ENCODE data around the gene TATDN2. TPM values are rescaled to one million over a fixed set of nuclear protein-coding genes. Genes with fewer than 3 reads are reported as not detected.

The TATDN2 gene
- total and polyA plus RNA-seq, 2 experiments from 2014 or later = 4.8 to 19.1 TPM

DNA sequence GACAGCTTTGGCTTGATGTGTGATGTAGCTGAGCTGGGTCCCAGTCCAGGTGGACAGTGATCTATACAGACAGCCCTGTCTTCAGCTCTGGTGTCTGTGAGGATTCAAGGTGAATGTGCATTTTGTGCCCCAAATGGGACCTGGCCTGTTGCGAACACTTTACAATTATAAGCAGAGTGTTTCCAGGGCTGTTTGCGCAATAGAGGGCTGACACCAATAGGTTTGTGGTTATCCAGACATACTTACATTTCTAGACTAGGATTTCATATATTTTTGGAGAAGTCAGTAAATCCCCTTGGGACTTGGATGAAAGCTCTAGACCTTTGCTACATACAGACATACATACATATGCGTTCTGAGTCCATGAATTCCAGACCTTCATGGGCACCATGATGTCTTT, 4.2 kb upstream of the TATDN2 start (continued):
- TF ChIP-seq ETS1 (IDR thresholded peaks at IDR 0.05) = no peak

- Mint-ChIP-seq H3K27me3 (ENCODE audit: insufficient read depth, low read depth, poor library complexity) (peaks cover 25% of the 10 kb centered on the region), H3K4me3 (no peak overlapping the region), H3K9me3 (peaks cover 43% of the 10 kb centered on the region), H3K36me3 (ENCODE audit: low read depth) (peaks cover 43% of the 10 kb centered on the region), H3K27ac (no peak overlapping the region), H3K4me1 (peaks cover 13% of the 10 kb centered on the region; the same call in 2 of the 3 replicates)
- Histone ChIP-seq H3K4me1 (ENCODE audit: insufficient read depth) (peaks cover 9% of the 10 kb centered on the region), H3K27ac (ENCODE audit: low read depth) (no peak overlapping the region), H4K20me1 (replicated peaks; ENCODE audit: insufficient read depth) (no peaks in the 10 kb centered on the region; the same call in 1 of the 2 replicates), H3K79me2 (replicated peaks; ENCODE audit: insufficient read depth) (peaks cover 10% of the 10 kb centered on the region), H3K27me3 (ENCODE audit: insufficient read depth) (peaks cover 8% of the 10 kb centered on the region; the same call in 1 of the 2 replicates), H3K4me2 (no peak overlapping the region), H3K36me3 (ENCODE audit: insufficient read depth) (peaks cover 11% of the 10 kb centered on the region; the same call in 1 of the 2 replicates), H2AFZ (no peak overlapping the region), H3F3A (replicated peaks; ENCODE audit: low read depth) (0 out of 2 replicates have a peak, but pooled peaks cover 4% of the 10 kb centered on the region), H3K4me3 (no peak overlapping the region), H3K9me2 (ENCODE audit: insufficient read depth) (no peaks in the 10 kb centered on the region)
- ATAC-seq (no peak), DNase-seq (ENCODE audit: low spot score) (no peak)
- TF ChIP-seq POLR2AphosphoS5 (IDR thresholded peaks at IDR 0.05; ENCODE audit: low read depth) (no peak), EZH2 (IDR thresholded peaks at IDR 0.05; ENCODE audit: low read depth, unreplicated experiment) (no peak), NANOG (IDR thresholded peaks at IDR 0.05; ENCODE audit: borderline replicate concordance) (no peak), EZH2phosphoT487 (IDR thresholded peaks at IDR 0.05; ENCODE audit: unreplicated experiment) (no peak), STAT1 (IDR thresholded peaks at IDR 0.05; ENCODE audit: unreplicated experiment) (no peak), ZNF114 (CRISPR knock-in tag; IDR thresholded peaks at IDR 0.05) (no peak), JUNB (IDR thresholded peaks at IDR 0.05; ENCODE audit: unreplicated experiment) (no peak), ZNF331 (CRISPR knock-in tag; IDR thresholded peaks at IDR 0.05; ENCODE audit: low read depth) (no peak), CREB1 (CRISPR knock-in tag; IDR thresholded peaks at IDR 0.05; ENCODE audit: low read depth) (no peak), REST (IDR thresholded peaks at IDR 0.05; ENCODE audit: unreplicated experiment) (no peak)
- TF ChIP-seq, protein P1, sequence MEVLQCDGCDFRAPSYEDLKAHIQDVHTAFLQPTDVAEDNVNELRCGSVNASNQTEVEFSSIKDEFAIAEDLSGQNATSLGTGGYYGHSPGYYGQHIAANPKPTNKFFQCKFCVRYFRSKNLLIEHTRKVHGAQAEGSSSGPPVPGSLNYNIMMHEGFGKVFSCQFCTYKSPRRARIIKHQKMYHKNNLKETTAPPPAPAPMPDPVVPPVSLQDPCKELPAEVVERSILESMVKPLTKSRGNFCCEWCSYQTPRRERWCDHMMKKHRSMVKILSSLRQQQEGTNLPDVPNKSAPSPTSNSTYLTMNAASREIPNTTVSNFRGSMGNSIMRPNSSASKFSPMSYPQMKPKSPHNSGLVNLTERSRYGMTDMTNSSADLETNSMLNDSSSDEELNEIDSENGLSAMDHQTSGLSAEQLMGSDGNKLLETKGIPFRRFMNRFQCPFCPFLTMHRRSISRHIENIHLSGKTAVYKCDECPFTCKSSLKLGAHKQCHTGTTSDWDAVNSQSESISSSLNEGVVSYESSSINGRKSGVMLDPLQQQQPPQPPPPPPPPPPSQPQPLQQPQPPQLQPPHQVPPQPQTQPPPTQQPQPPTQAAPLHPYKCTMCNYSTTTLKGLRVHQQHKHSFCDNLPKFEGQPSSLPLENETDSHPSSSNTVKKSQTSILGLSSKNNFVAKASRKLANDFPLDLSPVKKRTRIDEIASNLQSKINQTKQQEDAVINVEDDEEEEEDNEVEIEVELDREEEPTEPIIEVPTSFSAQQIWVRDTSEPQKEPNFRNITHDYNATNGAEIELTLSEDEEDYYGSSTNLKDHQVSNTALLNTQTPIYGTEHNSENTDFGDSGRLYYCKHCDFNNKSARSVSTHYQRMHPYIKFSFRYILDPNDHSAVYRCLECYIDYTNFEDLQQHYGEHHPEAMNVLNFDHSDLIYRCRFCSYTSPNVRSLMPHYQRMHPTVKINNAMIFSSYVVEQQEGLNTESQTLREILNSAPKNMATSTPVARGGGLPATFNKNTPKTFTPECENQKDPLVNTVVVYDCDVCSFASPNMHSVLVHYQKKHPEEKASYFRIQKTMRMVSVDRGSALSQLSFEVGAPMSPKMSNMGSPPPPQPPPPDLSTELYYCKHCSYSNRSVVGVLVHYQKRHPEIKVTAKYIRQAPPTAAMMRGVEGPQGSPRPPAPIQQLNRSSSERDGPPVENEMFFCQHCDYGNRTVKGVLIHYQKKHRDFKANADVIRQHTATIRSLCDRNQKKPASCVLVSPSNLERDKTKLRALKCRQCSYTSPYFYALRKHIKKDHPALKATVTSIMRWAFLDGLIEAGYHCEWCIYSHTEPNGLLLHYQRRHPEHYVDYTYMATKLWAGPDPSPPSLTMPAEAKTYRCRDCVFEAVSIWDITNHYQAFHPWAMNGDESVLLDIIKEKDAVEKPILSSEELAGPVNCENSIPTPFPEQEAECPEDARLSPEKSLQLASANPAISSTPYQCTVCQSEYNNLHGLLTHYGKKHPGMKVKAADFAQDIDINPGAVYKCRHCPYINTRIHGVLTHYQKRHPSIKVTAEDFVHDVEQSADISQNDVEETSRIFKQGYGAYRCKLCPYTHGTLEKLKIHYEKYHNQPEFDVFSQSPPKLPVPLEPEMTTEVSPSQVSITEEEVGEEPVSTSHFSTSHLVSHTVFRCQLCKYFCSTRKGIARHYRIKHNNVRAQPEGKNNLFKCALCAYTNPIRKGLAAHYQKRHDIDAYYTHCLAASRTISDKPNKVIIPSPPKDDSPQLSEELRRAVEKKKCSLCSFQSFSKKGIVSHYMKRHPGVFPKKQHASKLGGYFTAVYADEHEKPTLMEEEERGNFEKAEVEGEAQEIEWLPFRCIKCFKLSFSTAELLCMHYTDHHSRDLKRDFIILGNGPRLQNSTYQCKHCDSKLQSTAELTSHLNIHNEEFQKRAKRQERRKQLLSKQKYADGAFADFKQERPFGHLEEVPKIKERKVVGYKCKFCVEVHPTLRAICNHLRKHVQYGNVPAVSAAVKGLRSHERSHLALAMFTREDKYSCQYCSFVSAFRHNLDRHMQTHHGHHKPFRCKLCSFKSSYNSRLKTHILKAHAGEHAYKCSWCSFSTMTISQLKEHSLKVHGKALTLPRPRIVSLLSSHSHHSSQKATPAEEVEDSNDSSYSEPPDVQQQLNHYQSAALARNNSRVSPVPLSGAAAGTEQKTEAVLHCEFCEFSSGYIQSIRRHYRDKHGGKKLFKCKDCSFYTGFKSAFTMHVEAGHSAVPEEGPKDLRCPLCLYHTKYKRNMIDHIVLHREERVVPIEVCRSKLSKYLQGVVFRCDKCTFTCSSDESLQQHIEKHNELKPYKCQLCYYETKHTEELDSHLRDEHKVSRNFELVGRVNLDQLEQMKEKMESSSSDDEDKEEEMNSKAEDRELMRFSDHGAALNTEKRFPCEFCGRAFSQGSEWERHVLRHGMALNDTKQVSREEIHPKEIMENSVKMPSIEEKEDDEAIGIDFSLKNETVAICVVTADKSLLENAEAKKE (CRISPR knock-in tag; IDR thresholded peaks at IDR 0.05) = no peak
- TF ChIP-seq, protein P2, sequence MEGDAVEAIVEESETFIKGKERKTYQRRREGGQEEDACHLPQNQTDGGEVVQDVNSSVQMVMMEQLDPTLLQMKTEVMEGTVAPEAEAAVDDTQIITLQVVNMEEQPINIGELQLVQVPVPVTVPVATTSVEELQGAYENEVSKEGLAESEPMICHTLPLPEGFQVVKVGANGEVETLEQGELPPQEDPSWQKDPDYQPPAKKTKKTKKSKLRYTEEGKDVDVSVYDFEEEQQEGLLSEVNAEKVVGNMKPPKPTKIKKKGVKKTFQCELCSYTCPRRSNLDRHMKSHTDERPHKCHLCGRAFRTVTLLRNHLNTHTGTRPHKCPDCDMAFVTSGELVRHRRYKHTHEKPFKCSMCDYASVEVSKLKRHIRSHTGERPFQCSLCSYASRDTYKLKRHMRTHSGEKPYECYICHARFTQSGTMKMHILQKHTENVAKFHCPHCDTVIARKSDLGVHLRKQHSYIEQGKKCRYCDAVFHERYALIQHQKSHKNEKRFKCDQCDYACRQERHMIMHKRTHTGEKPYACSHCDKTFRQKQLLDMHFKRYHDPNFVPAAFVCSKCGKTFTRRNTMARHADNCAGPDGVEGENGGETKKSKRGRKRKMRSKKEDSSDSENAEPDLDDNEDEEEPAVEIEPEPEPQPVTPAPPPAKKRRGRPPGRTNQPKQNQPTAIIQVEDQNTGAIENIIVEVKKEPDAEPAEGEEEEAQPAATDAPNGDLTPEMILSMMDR (conservative IDR thresholded peaks at IDR 0.05; ENCODE audit: low read depth in 2 of 2) = no peak
Observed at GRCh38 chr3:10245081-10245712, 3.1 kb upstream of the TATDN2 start.

Data from GM23338 (cell line).